NB4 (cell line): ENCODE results near the gene LGALS9.

Experiments used
- CTCF ChIP-seq: IDR thresholded peaks from one replicate; pipeline ENCODE4 v1.5.1; 2012; ENCODE audit warnings: low read depth, low read length
- POLR2A ChIP-seq: IDR thresholded peaks from 2 replicates; pipeline ENCODE4 v1.6.1; 2011; ENCODE audit warnings: mild to moderate bottlenecking; ENCODE audit not compliant: insufficient read length; ENCODE audit errors: extremely low read depth

GRCh38 chr17:27588354-27588753 lies 42.6 kb upstream of the LGALS9 start:
- TF ChIP-seq CTCF = no peak
- no peak for TF ChIP-seq POLR2A
